ENCODE measurements around the gene PIK3R4. TPM values are rescaled to one million over a fixed set of nuclear protein-coding genes. Genes with fewer than 3 reads are reported as not detected.

The PIK3R4 gene
- 10 to 100 TPM; 32.0 to 34.8 TPM for total RNA-seq
- polyA plus RNA-seq, result 20.8 TPM

GRCh38 chr3:130746246-130747039 lies at the start of gene PIK3R4:
PIK3R4 (minus strand) TSS chr3:130746829; CDS start chr3:130745218, 1,611 bp downstream.
- Mint-ChIP-seq H3K36me3 (peaks cover 4 to 34% (median 6%) of the 10 kb centered on the region in 3 donors), H3K27ac (peak within 1 kb of the TSS in 7 of 8 donors; percentile 93 to 99 (median 98)), H3K27me3 (peaks cover 0 to 9% of the 10 kb centered on the region in 2 donors), H3K9me3 (no peaks in the 10 kb centered on the region), H3K4me1 (peaks cover 48 to 53% (median 51%) of the 10 kb centered on the region in 3 donors), H3K4me3 (peak within 1 kb of the TSS in 6 of 7 donors; percentile 89 to 90 (median 89))
- no peaks in the 10 kb centered on the region for H3K27me3 ChIP-seq (ENCODE audit: insufficient read depth, low read length, poor library complexity, severe bottlenecking)
- peak within 1 kb of the TSS; percentile 82 for H3K4me3 ChIP-seq (ENCODE audit: low read length)
- H3K9me3 ChIP-seq (ENCODE audit: low read length), result no peaks in the 10 kb centered on the region
- H3K27ac ChIP-seq (ENCODE audit: low read depth, low read length), result peak within 1 kb of the TSS; percentile 91
- H3K4me1 ChIP-seq (ENCODE audit: insufficient read depth, low read length), result peaks cover 44% of the 10 kb centered on the region
- POLR2A ChIA-PET, result interaction anchor here (3.0 kb wide), 1 partner anchor 148 kb away, joined by 24 read pairs; the partner anchor contains the start of gene ATP2C1
- H3K36me3 ChIP-seq (ENCODE audit: insufficient read depth, low read length), result peaks cover 10% of the 10 kb centered on the region
- peak; percentile 89 to 97 (median 94) for DNase-seq
- CTCF ChIA-PET, result interaction anchor here (1.4 to 1.5 kb wide), 3 partner anchors 12 to 148 kb away, joined by 3 to 5 read pairs (median 3); partner anchors contain the start of gene ATP2C1

- H3K9me3 Mint-ChIP-seq, result no peaks in the 10 kb centered on the region
- H3K27ac Mint-ChIP-seq, result no peak overlapping the region
- POLR2A ChIA-PET, result no interaction called here
- H3K27me3 Mint-ChIP-seq, result peaks cover 8 to 37% of the 10 kb centered on the region in 2 donors
- H3K4me3 Mint-ChIP-seq, result no peak overlapping the region
- Histone ChIP-seq H3K4me3 (ENCODE audit: low read length) (no peak overlapping the region), H3K36me3 (ENCODE audit: insufficient read depth, low read length) (no peaks in the 10 kb centered on the region), H3K4me1 (ENCODE audit: insufficient read depth, low read length) (no peaks in the 10 kb centered on the region), H3K27me3 (ENCODE audit: insufficient read depth, low read length, poor library complexity, severe bottlenecking) (no peaks in the 10 kb centered on the region), H3K27ac (ENCODE audit: low read depth, low read length) (no peak overlapping the region), H3K9me3 (ENCODE audit: low read length) (no peaks in the 10 kb centered on the region)
- H3K36me3 Mint-ChIP-seq, result no peaks in the 10 kb centered on the region
- CTCF ChIA-PET, result no interaction called here
- H3K4me1 Mint-ChIP-seq, result no peaks in the 10 kb centered on the region
- DNase-seq, result no peak
These were observed 48.8 kb upstream of the PIK3R4 start for GRCh38 chr3:130795396-130795795.

- H3K4me1 ChIP-seq (ENCODE audit: insufficient read depth, low read length), result no peaks in the 10 kb centered on the region
- POLR2A ChIA-PET, result no interaction called here
- Mint-ChIP-seq H3K27me3 (peaks cover 8 to 41% of the 10 kb centered on the region in 2 donors), H3K4me3 (no peak overlapping the region), H3K27ac (no peak overlapping the region), H3K9me3 (no peaks in the 10 kb centered on the region), H3K36me3 (no peaks in the 10 kb centered on the region), H3K4me1 (no peaks in the 10 kb centered on the region)
- H3K36me3 ChIP-seq (ENCODE audit: insufficient read depth, low read length), result no peaks in the 10 kb centered on the region
- CTCF ChIA-PET, result interaction anchor here (1.4 kb wide), 1 partner anchor 11 kb away, joined by 4 read pairs; no protein-coding TSS in a partner anchor
- no peak overlapping the region for H3K27ac ChIP-seq (ENCODE audit: low read depth, low read length)
- H3K4me3 ChIP-seq (ENCODE audit: low read length), result no peak overlapping the region
- DNase-seq, result no peak
- H3K27me3 ChIP-seq (ENCODE audit: insufficient read depth, low read length, poor library complexity, severe bottlenecking), result no peaks in the 10 kb centered on the region
- H3K9me3 ChIP-seq (ENCODE audit: low read length), result no peaks in the 10 kb centered on the region
These were observed 45.6 kb upstream of the PIK3R4 start for GRCh38 chr3:130792246-130792645.

GRCh38 chr3:130789782-130790322 lies 43.2 kb upstream of the PIK3R4 start:
- CTCF ChIA-PET, result no interaction called here
- H3K4me3 ChIP-seq (ENCODE audit: low read length), result no peak overlapping the region
- POLR2A ChIA-PET, result no interaction called here
- no peaks in the 10 kb centered on the region for H3K9me3 Mint-ChIP-seq
- H3K4me1 Mint-ChIP-seq, result no peaks in the 10 kb centered on the region
- no peak overlapping the region for H3K27ac ChIP-seq (ENCODE audit: low read depth, low read length)
- H3K27me3 Mint-ChIP-seq, result peaks cover 11 to 43% of the 10 kb centered on the region in 2 donors
- no peaks in the 10 kb centered on the region for H3K36me3 ChIP-seq (ENCODE audit: insufficient read depth, low read length)
- no peak for DNase-seq
- H3K36me3 Mint-ChIP-seq, result no peaks in the 10 kb centered on the region
- no peaks in the 10 kb centered on the region for H3K4me1 ChIP-seq (ENCODE audit: insufficient read depth, low read length)
- no peak overlapping the region for H3K27ac Mint-ChIP-seq
- H3K27me3 ChIP-seq (ENCODE audit: insufficient read depth, low read length, poor library complexity, severe bottlenecking), result no peaks in the 10 kb centered on the region
- no peaks in the 10 kb centered on the region for H3K9me3 ChIP-seq (ENCODE audit: low read length)
- H3K4me3 Mint-ChIP-seq, result no peak overlapping the region

GRCh38 chr3:130787422-130788068 lies 40.9 kb upstream of the PIK3R4 start:
- Histone ChIP-seq H3K4me1 (ENCODE audit: insufficient read depth, low read length) (no peaks in the 10 kb centered on the region), H3K9me3 (ENCODE audit: low read length) (no peaks in the 10 kb centered on the region), H3K4me3 (ENCODE audit: low read length) (no peak overlapping the region), H3K27ac (ENCODE audit: low read depth, low read length) (no peak overlapping the region), H3K36me3 (ENCODE audit: insufficient read depth, low read length) (no peaks in the 10 kb centered on the region), H3K27me3 (ENCODE audit: insufficient read depth, low read length, poor library complexity, severe bottlenecking) (no peaks in the 10 kb centered on the region)
- CTCF ChIA-PET, result no interaction called here
- Mint-ChIP-seq H3K27ac (no peak overlapping the region), H3K27me3 (peaks cover 11 to 33% of the 10 kb centered on the region in 2 donors), H3K36me3 (no peaks in the 10 kb centered on the region), H3K4me1 (no peaks in the 10 kb centered on the region), H3K9me3 (no peaks in the 10 kb centered on the region), H3K4me3 (no peak overlapping the region)
- DNase-seq, result no peak
- POLR2A ChIA-PET, result no interaction called here

- Histone ChIP-seq H3K9me3 (ENCODE audit: low read length) (no peaks in the 10 kb centered on the region), H3K27me3 (ENCODE audit: insufficient read depth, low read length, poor library complexity, severe bottlenecking) (no peaks in the 10 kb centered on the region), H3K4me3 (ENCODE audit: low read length) (no peak overlapping the region), H3K27ac (ENCODE audit: low read depth, low read length) (no peak overlapping the region), H3K36me3 (ENCODE audit: insufficient read depth, low read length) (no peaks in the 10 kb centered on the region), H3K4me1 (ENCODE audit: insufficient read depth, low read length) (no peaks in the 10 kb centered on the region)
- Mint-ChIP-seq H3K36me3 (no peaks in the 10 kb centered on the region), H3K27me3 (peaks cover 11 to 22% of the 10 kb centered on the region in 2 donors), H3K4me3 (no peak overlapping the region), H3K9me3 (no peaks in the 10 kb centered on the region), H3K4me1 (no peaks in the 10 kb centered on the region), H3K27ac (no peak overlapping the region)
- ChIA-PET CTCF (interaction anchor here (1.0 kb wide), 1 partner anchor 14 kb away, joined by 3 read pairs; no protein-coding TSS in a partner anchor), POLR2A (no interaction called here)
- DNase-seq, result no peak
These were observed 39.7 kb upstream of the PIK3R4 start for GRCh38 chr3:130786306-130786705.

GRCh38 chr3:130783629-130784028 lies 37.0 kb upstream of the PIK3R4 start:
- Histone ChIP-seq H3K4me1 (ENCODE audit: insufficient read depth, low read length) (no peaks in the 10 kb centered on the region), H3K4me3 (ENCODE audit: low read length) (no peak overlapping the region), H3K27ac (ENCODE audit: low read depth, low read length) (no peak overlapping the region), H3K36me3 (ENCODE audit: insufficient read depth, low read length) (no peaks in the 10 kb centered on the region), H3K9me3 (ENCODE audit: low read length) (no peaks in the 10 kb centered on the region), H3K27me3 (ENCODE audit: insufficient read depth, low read length, poor library complexity, severe bottlenecking) (no peaks in the 10 kb centered on the region)
- no peak for DNase-seq
- Mint-ChIP-seq H3K27ac (no peak overlapping the region), H3K4me3 (no peak overlapping the region), H3K27me3 (peaks cover 4 to 6% of the 10 kb centered on the region in 2 donors), H3K9me3 (no peaks in the 10 kb centered on the region), H3K36me3 (no peaks in the 10 kb centered on the region), H3K4me1 (no peaks in the 10 kb centered on the region)
- ChIA-PET POLR2A (no interaction called here), CTCF (no interaction called here)

- ChIA-PET CTCF (no interaction called here), POLR2A (no interaction called here)
- no peaks in the 10 kb centered on the region for H3K4me1 Mint-ChIP-seq
- Histone ChIP-seq H3K4me3 (ENCODE audit: low read length) (no peak overlapping the region), H3K4me1 (ENCODE audit: insufficient read depth, low read length) (no peaks in the 10 kb centered on the region), H3K27me3 (ENCODE audit: insufficient read depth, low read length, poor library complexity, severe bottlenecking) (no peaks in the 10 kb centered on the region), H3K36me3 (ENCODE audit: insufficient read depth, low read length) (no peaks in the 10 kb centered on the region), H3K9me3 (ENCODE audit: low read length) (no peaks in the 10 kb centered on the region), H3K27ac (ENCODE audit: low read depth, low read length) (no peak overlapping the region)
- peaks cover 2 to 18% of the 10 kb centered on the region in 2 donors for H3K27me3 Mint-ChIP-seq
- no peak for DNase-seq
- H3K4me3 Mint-ChIP-seq, result no peak overlapping the region
- H3K9me3 Mint-ChIP-seq, result no peaks in the 10 kb centered on the region
- H3K27ac Mint-ChIP-seq, result no peak overlapping the region
- H3K36me3 Mint-ChIP-seq, result no peaks in the 10 kb centered on the region
These were observed 32.9 kb upstream of the PIK3R4 start for GRCh38 chr3:130779486-130779885.
